NCI-H2227 (cell line): ENCODE data around the gene CMC4.

Source experiments
- DNase-seq: peaks from one replicate; lab custom pipeline; 2025; ENCODE audit not compliant: unreplicated experiment; lab: John Stamatoyannopoulos, UW

Gene CMC4, protein sequence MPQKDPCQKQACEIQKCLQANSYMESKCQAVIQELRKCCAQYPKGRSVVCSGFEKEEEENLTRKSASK

DNA sequence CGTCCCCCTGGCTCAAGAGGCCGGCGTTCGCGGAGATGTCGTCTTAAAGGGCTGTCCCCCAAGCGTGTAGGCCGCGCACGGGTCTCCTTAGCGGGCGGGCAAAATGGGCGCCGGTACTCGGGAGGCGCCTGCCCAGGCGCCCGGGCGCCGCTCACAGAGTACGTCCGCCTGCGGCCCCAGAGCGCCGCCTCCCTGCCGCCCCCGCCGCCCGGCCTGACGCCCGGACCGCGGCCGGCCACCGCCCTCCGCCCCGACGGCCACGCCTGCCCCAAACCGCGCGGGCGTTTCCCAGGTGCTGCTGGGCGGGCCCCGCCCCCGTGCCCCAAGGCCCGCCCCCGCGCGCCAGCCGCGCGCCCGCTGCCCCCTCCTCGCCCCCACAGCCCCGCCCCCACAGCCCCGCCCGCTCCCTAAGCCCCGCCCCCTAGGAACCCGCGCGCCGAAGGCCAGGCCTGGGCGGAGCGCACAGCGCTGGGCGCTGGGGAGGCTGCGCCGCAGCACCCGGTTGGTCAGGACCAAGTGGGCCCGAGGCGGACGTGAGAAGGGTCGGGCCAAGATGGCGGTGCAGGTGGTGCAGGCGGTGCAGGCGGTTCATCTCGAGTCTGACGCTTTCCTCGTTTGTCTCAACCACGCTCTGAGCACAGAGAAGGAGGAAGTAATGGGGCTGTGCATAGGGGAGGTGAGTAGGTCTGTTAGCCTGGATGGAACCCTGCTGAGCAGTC lies at the start of gene CMC4, which contains the start of the genes BRCC3 and MTCP1:
Gene CMC4, minus strand, starts transcription at position 162 of the 719 bp plus-strand sequence. CDS start 7,113 bp downstream, outside the sequence.
Gene BRCC3, plus strand, starts transcription at position 534 of the 719 bp plus-strand sequence. Its CDS starts 20 bp downstream, at position 554.
Gene MTCP1, minus strand, starts transcription at position 162 of the 719 bp plus-strand sequence. CDS start 5,126 bp downstream, outside the sequence.
- peak; percentile 95 for DNase-seq

DNA sequence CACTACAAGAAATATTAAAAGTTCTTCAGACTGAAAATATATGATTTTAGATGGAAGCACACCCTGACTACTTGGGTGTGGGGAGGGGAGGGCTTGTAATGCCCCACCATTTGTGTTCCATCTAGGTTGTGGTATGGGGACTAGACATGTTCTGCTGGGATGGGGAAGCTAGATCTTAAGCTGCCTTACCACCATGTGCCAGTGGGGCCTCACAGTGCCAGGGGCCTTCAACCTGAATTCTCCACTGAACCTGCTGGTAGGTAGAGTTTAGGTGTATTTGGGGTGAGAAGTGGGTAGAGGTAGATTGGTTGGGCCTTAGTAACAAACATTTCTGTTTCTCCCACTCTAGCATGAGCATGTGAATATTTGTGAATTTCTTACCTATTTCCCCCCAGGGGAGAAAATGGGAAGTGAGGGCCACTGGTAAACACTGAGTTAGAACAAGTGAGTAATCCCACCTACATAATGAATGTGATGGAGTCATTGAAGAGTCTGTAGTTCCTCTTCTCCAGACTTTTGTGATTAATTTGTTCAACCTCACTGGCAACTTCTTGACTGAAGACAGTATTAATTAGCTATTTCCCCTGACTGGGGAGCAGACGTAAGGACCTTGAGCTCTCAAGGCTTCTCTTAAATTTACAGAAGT lies 44.4 kb upstream of the CMC4 start:
- no peak for DNase-seq

DNA sequence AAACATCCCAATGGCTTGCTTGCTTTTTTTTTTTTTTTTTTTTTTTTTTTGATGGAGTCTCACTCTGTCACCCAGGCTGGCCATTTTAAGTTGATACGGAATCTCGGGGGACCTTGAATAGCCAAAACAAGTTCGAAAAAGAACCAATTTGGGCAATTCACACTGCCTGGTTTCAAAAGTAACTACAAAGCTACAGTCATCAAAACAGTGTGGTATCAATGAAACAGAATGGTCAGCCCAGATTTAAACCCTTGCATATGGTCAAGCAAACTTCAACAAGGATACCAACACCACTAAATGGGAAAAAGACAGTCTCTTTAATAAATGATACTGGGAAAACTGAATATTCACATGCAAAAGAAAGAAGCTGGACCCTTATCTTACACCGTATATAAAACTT lies 42.2 kb upstream of the CMC4 start:
- no peak for DNase-seq

- no peak for DNase-seq
Observed at GRCh38 chrX:155112171-155112570, 41.2 kb upstream of the CMC4 start.

DNA sequence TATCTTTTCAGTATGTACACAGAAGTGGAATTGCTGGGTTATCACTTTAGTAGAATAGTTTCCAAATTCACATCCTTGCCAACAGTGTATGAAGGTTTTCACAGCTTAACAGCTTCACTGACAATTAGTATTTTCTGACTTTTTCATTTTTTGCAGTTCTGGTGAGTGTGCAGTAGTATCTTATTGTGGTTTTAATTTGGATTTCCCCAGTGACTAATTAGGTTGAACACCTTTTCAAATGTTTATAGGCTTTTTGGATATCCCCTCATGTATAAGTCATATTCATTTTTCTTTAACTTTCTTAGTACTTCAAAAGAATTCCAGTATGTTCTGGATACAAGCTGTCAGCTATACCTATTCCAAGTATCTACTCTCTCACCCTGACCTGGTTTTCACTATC lies 37.5 kb upstream of the CMC4 start:
- no peak for DNase-seq

DNA sequence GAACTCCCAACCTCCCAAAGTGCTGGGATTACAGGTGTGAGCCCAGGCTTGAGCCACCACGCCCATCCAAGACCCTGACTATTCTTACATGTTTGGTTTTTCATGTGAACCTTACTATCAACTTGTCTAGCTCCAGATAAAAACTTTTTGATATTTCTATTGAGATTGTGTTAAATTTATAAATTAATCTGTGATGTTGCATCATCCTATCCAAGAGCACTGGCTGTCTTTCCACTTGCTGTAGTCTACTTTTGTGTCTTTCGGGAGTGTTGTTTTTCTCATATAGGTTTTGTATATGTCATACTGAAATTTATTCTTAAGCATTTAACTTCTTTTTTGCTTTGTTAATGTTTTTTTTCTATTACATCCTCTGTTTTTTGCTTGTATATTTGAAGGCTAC lies 35.0 kb upstream of the CMC4 start:
- DNase-seq, result no peak

DNA sequence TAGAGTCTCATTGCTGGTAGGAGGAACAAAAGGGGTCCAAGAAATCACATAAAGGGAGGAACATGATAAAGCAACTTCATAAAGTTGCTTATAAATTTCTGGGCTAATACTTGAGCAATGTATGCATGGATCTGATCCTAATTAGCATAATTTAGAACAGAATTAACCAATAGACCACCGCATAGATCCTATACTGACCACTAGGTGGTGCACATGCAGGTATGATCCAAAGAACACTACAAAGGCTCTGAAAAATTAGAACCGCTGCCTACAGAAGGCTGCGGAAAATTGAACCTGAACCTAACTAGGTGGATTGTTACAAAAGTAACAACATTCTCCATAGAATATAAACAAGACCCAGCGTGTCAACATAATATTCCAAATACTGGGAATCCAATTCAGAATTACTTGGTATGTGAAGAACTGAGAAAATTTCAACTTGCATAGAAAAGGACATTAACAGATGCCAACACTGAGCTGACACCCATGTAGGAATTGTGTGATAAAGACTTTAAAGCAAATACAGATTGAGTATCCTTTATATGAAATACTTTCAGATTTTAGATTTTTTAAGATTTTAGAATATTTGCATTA lies 23.6 kb upstream of the CMC4 start:
- peak; percentile 28 for DNase-seq

- DNase-seq, result no peak
Observed at GRCh38 chrX:155086961-155087735, 16.2 kb upstream of the CMC4 start.

DNA sequence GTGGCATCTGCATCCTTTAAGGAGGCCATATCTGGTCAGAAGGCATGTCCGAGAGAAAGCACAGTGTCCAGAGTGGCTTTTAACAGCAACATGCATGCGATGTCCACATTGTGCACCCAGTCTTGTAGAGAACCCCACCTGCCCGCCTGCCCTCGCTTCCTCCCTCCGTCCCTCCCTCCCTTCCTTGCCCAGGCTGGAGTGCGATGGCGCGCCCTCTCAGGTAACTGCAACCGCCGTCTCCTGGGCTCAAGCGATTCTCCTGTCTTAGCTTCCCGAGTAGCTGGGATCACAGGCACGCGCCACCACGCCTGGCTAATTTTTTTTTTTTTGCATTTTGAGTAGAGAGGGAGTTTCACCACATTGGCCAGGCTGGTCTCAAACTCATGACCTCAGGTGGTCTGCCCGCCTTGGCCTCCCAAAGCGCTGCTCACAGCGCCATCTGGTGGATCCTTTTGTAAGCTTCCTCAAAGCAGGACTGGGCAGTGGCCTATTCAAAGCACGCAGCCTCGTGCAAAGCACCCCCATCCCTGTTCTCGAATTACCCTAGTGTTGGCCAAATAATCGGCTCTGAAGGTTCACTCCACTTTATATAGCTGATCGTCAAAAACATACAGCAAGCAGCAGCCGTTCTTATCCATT lies 15.4 kb upstream of the CMC4 start:
- DNase-seq, result peak; percentile 15

GRCh38 chrX:155071694-155072280 lies 851 bp upstream of the CMC4 start:
- DNase-seq, result peak; percentile 49

DNA sequence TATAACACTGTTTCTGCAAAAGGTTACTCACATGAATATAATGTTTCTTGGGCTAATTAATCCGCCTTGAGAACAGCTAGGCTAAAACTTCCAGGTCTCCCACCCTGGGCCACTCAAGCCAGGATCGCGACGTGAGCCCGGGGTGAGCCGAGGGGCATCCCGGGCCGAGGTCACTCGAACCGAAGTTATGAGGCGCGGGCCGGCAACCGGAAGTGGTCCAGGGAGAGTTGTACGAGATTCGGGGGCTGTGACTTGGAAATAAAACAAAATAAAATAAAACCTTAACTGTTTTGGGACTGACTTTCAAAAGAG lies 317 bp downstream of the CMC4 start:
- no peak for DNase-seq

- no peak for DNase-seq
Observed at GRCh38 chrX:155070038-155070437, 898 bp downstream of the CMC4 start.

- no peak for DNase-seq
Observed at GRCh38 chrX:155069414-155069813, 1.5 kb downstream of the CMC4 start.

DNA sequence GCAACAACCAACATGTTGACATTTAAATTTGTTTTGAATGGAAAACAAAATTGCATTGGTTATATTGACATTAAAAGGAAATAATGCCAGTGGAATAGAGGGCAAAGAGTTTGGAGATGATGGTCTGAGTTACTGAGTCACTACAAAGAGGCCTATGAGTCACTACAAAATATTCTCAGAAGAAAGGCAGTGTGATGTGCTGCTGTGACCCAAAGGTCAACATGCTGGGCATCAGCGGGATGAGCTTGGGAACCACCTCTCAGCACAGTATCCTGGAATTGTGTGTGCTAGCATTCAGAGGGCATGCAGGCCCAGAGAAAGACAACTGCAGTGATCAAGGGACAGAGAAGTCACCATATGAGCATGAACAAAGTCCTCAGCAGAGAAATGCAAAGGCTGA lies 2.8 kb downstream of the CMC4 start:
- DNase-seq, result peak; percentile 1

DNA sequence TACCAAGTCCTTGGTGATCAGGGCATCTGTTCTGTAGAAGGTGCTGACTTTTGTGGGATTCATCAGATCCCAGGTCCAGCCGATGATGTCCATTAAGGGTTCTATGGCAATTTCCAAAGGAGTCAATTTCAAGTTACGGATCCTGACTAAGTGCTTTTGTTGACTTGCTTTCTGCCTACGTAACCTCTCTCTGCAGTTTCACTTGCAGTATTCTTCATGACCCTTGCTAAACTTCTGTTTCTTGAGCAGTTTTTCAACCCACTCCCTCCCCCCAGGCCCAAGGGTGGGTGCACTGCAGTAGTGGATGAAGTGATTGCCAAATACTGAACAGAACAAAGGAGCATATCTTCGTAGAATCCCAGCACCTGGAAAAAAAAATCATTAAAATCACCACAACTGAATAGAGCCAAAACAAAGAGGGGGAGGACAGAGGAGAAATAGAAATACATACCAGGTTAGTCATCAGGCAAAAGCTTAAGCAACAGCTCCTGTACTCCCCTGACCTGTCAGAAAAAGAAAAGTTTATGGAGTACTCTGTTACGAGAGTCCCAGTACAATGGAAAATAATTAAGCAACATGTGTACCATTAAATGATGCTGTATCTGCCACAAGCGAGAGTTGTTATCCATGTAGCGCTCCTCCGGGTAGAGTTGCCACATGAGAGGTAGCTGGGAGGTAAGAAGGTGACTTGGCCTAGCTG lies 5.8 kb downstream of the CMC4 start:
- DNase-seq, result no peak

DNA sequence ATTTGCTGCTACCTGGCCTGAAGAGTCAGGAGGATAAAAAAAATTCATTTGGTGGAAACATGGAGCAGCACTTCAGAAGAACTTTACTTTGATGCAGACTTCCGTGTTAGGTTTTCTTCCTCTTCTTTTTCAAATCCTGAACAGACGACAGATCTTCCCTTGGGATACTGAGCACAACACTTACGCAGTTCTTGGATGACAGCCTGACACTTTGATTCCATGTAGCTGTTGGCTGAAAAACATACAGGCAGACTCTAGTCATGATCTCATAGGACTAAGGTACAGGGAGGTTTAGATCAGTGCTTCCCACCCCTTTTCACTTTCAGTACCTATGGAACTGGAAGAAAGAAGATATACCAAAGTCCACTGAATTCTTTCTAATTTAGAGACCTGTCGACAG lies 9.2 kb downstream of the CMC4 start:
- no peak for DNase-seq

DNA sequence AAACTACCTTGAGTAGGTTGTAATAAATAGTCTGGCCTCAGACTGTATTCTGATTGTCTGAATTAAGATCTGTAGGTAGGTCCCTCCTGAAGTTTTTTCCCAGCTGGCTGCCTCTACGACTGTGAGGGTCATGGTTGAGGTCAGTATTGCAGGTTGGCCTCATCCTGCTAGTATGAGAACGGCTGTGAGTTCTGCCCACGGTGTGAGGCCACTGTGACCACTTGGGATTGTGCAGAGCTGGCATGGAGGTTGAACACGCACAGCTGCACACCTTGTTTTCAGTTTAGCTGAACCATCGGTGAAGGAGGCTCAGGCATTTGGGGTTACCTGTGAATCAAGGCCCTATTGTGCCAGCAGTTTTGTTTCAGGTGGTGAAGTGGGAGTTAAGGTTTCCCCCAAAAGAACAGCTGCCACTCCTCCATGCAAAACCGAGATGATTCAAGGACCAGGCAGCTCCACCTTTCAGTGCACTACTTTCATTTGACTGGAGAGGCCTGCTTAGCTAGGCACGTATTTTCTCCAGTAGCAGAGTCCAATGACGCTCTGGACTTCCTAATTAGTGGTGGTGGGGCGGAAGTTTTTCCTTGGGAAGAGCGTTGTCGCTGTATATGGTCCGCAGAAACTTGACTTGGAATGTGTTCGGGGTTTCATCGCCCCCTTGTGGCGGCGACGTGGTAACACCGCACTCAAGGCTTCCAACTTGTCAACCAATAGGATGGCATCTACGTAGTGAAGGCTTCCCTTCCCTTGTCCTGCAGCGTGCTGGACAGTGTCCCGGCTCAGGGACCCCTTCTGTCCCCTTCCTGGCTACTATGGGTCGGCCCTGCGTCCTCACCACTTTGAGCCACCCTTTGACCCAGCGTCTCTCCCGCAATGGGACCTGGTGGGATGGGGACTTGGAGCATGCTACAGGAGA lies 13.8 kb downstream of the CMC4 start:
- DNase-seq, result peak; percentile 73

DNA sequence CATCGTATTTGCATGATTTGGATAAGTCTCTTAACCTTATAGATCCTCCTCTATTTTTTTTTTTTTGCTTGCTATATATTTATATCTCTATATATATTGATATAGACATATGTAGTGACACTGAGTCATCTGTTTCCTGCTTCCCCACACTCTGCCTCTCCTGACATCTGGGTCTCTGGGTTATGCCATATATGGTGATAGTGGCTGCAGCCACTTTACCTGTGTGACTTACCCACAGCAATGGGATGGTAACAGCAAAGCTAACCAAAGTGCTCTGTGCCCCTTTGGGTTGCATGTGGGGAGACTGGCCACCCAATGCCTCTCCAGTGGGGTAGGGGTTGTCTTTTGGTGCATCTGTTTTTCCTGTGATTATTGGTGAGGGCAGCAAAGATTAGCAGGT lies 14.5 kb downstream of the CMC4 start:
- DNase-seq, result no peak

- DNase-seq, result no peak
Observed at GRCh38 chrX:155055494-155055893, 15.4 kb downstream of the CMC4 start.
